Measurements from ENCODE around the gene CALML5.

The CALML5 gene

GRCh38 chr10:5524641-5525560 is 25.5 kb upstream of the CALML5 start, which contains the start of gene CALML3:
Gene CALML3 (plus strand): TSS chr10:5524961. CDS start chr10:5525086, 125 bp downstream.
- TF ChIP-seq CTCF (IDR thresholded peaks at IDR 0.05; ENCODE audit: control insufficient read depth, extremely low read depth, insufficient read depth) = no peak
- H3K4me3 ChIP-seq (ENCODE audit: low read depth, low read length) = no peak within 1 kb of the TSS
- DNase-seq (ENCODE audit: low read depth) = no peak

DNA sequence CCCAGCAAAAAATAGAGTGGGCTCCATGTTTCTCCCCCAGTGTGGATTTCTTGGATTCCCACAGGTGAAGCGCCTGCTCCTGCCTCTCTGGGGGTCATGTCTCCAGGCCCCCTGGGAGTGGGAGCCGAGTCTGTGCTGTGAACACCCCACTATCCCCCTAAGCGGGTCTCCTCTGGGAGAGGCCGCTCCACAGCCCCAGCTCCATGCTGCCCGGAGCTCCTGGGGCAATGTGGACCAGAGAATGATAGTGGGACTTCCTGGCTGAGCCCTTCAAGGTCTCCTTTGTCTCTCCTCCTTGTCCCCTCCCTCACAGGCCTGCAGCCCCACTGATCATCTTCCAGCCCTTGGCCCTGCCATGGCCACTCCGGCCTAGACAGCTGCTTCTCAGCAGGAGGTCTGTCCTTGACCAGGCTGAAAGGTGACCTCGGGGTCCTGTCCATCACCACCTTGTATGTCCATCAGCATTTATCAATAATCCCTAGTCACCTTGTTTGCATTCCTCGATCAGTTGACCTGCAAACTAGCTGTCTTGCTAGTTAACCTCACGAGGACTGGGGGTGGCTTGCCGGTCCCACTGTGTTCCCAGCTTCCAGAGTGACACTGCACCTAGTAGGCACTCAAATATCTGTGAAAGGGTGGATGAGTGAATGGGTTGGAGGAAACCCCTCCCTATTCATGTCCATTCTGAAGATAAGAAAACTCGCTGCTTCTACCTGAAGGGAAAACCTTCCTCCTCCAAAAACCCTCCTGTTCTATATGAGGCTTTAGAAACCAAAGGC is 24.6 kb upstream of the CALML5 start:
- DNase-seq (ENCODE audit: low read depth) = no peak
- no peak for TF ChIP-seq CTCF (IDR thresholded peaks at IDR 0.05; ENCODE audit: control insufficient read depth, extremely low read depth, insufficient read depth)
- no peak overlapping the region for H3K4me3 ChIP-seq (ENCODE audit: low read depth, low read length)

GRCh38 chr10:5522913-5523560 is 23.7 kb upstream of the CALML5 start:
- DNase-seq (ENCODE audit: low read depth) = no peak
- H3K4me3 ChIP-seq (ENCODE audit: low read depth, low read length) = no peak overlapping the region
- no peak for TF ChIP-seq CTCF (IDR thresholded peaks at IDR 0.05; ENCODE audit: control insufficient read depth, extremely low read depth, insufficient read depth)

GRCh38 chr10:5519054-5519453 is 19.7 kb upstream of the CALML5 start:
- DNase-seq (ENCODE audit: low read depth) = no peak
- no peak for TF ChIP-seq CTCF (IDR thresholded peaks at IDR 0.05; ENCODE audit: control insufficient read depth, extremely low read depth, insufficient read depth)
- no peak overlapping the region for H3K4me3 ChIP-seq (ENCODE audit: low read depth, low read length)

DNA sequence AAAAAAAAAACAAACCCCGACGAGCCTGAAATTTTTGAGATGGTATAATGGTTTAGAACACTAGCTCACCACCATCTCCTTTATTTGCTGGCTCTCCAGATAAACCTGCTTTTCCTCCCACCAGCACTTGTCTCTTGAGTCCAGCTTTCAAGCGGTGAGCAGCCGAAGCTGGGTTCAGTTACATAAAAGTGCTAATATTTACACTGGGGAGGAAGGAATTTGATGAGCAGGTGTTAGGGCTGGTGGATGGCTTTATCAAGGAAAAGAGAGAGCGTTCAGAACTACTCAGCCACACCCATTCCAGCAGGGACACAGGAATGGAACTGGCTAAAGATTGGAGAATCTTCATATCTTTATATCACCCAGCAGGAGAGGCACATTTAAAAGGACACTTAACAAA is 18.8 kb upstream of the CALML5 start:
- no peak for TF ChIP-seq CTCF (IDR thresholded peaks at IDR 0.05; ENCODE audit: control insufficient read depth, extremely low read depth, insufficient read depth)
- no peak overlapping the region for H3K4me3 ChIP-seq (ENCODE audit: low read depth, low read length)
- peak; percentile 97 for DNase-seq (ENCODE audit: low read depth)

DNA sequence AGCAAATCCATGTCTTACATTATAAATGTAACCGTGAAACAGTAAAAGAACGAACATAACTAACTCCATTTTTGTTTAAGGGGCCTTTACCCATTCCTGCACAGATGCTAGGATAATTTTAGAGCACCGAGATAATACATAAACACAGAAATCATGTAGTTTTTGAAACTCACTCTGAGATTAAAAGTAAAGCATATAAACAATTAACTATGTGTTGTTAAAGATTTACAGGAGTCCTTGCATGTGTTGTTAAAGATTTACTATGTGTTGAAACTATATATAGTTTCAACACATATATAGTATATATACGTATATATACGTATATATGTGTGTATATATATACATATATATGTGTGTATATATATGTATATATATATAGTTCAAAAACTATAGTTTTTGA is 18.2 kb upstream of the CALML5 start:
- no peak for DNase-seq (ENCODE audit: low read depth)
- no peak overlapping the region for H3K4me3 ChIP-seq (ENCODE audit: low read depth, low read length)
- no peak for TF ChIP-seq CTCF (IDR thresholded peaks at IDR 0.05; ENCODE audit: control insufficient read depth, extremely low read depth, insufficient read depth)

Data from LNCaP clone FGC (cell line).